ENCODE data around the gene COX4I1.

The COX4I1 gene

GRCh38 chr16:85768199-85768598, 31.3 kb upstream of the COX4I1 start:
- no peak for DNase-seq

DNA sequence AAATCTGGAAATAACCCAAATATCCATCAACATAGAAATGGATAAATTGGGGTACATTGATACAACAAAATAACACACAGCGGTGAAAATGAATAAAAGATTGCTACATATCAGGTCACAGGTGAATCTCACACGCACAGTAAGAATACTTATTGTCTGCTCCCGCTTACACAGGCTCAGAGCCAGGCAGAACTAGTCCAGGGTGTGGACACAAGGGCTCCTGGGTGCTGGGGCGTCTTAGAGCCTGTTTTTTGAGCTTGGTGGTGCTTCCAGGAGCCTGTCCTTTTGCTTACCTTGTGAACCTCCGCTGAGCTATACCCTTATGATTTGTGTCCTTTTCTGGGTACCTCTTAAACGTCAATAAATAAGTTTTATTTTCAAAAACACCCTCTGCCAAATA, 28.8 kb upstream of the COX4I1 start:
- DNase-seq = no peak

GRCh38 chr16:85773044-85773443, 26.5 kb upstream of the COX4I1 start:
- no peak for DNase-seq

- no peak for DNase-seq
Observed at GRCh38 chr16:85774136-85774535, 25.4 kb upstream of the COX4I1 start.

- no peak for DNase-seq
Observed at GRCh38 chr16:85774811-85775210, 24.7 kb upstream of the COX4I1 start.

- no peak for DNase-seq
Observed at GRCh38 chr16:85777583-85778310, 21.7 kb upstream of the COX4I1 start.

GRCh38 chr16:85778873-85779272, 20.6 kb upstream of the COX4I1 start:
- DNase-seq = no peak

- DNase-seq = no peak
Observed at GRCh38 chr16:85780281-85780680, 19.2 kb upstream of the COX4I1 start.

DNA sequence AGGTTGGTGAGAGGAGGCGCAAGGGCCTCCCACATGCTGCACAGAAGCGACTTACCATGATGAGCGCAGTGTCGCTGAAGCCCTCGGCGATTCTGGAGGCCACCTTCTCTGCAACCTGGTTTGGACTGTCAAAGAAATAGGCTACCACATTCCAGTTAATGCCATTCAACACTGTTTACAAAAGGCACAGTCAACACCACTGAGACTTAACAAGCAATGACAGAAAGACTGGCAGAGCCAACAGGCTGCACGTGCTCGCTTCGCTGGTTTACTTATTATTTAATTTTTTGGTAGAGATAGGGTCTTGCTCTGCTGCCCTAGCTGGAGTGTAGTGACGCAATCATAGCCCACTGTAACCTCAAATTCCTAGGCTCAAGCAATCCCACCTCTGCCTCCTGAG, 18.3 kb upstream of the COX4I1 start:
- no peak for DNase-seq

- no peak for DNase-seq
Observed at GRCh38 chr16:85781695-85782370, 17.7 kb upstream of the COX4I1 start.

DNA sequence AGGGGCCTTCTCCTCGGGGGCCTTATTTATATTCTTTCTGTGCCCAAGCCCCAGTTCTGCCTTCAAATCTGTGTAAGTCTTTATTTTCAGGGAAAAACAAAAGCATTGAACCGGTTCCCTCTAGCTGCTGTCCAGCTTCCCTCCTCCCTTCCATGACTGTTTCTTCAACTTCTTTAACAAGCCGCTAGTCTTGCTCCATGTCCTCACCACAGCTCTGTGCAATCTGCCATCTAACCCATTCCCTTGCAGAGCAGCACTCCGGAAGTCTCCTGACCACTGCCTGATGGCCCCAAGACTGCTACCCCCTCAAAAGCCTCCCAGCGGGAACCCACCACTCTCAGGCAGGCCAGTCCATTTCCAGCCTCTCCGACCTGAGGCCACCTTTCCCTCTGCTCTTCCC, 17.0 kb upstream of the COX4I1 start:
- DNase-seq = no peak

- no peak for DNase-seq
Observed at GRCh38 chr16:85783441-85783840, 16.1 kb upstream of the COX4I1 start.

GRCh38 chr16:85784813-85785212, 14.7 kb upstream of the COX4I1 start:
- no peak for DNase-seq

DNA sequence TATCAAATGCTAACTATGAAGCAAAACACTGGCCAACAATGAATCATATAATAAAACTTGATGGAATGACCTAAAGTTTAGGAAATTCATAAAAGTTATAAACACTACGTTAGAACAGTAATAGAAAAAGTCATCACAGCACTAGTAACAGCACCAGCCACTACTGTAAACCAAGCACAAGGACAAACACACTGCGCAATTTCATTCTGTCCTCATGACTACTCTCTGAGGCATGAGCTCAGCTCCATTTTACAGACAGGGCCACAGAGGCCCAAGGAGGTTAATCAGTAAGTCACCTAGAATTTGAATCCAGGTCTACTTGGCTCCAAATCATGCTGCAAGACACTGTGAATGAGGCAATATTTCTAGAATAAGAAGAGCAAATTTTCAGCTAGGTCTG, 13.6 kb upstream of the COX4I1 start:
- DNase-seq = no peak

DNA sequence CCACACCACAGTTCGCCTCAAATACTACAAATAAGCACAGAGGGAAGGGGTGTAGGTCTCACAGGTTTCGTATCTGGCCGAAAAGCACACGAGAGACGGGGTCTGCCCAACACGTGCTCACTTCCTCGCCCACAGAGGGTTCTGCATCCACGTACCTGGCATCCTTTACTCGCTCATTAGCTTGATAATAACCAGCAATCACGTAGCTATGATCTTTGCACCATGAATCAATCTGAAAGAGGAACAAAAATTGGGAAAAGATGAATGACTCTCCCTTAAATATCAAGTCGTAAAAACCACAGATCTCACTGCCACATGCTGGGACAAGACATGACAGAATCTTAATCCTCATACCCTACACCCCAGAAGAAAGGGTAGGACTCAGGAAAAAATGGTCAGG, 10.7 kb upstream of the COX4I1 start:
- no peak for DNase-seq

GRCh38 chr16:85789773-85790172, 9.7 kb upstream of the COX4I1 start:
- DNase-seq = no peak

GRCh38 chr16:85793662-85794298, 5.7 kb upstream of the COX4I1 start:
- no peak for DNase-seq

- no peak for DNase-seq
Observed at GRCh38 chr16:85794696-85795095, 4.8 kb upstream of the COX4I1 start.

DNA sequence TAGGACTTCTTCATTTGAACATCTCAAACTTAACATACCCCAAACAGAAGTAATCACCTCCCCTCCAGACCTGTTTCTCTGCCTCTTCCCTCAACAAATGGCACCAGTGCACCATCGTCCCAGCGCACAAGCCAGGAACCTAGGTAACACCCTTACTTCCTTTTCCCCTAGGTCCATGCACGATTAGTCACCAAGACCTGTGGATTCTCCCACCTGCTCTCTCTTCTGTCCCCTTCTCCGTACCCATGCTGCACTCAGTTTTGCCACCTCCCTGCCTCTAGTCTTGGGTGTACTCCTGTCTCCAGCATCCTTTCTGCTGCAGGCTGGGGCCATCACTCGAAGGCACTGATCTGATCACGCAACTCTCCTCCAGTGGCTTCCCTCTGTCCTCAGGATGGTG, 3.3 kb upstream of the COX4I1 start:
- DNase-seq = no peak

DNA sequence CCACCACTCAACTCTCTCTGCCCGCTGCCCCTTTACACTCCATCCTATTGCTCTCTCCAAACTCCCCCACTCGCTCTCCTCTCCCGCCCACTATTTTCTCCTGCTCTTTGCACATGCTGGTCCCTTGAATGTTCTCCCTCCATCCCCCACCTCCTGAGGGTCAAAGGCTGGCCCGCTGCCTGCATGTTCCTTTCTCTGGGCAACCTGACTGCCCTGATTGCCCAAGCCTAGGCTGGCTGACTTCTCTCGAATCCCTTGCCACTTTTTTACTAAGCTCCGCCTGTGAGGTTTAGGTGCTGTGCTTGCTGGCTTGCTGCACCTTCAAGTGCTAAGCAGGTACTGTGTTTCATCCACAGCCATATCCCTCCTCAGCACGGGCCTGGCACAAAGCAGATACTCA, 2.9 kb upstream of the COX4I1 start:
- DNase-seq = no peak

DNA sequence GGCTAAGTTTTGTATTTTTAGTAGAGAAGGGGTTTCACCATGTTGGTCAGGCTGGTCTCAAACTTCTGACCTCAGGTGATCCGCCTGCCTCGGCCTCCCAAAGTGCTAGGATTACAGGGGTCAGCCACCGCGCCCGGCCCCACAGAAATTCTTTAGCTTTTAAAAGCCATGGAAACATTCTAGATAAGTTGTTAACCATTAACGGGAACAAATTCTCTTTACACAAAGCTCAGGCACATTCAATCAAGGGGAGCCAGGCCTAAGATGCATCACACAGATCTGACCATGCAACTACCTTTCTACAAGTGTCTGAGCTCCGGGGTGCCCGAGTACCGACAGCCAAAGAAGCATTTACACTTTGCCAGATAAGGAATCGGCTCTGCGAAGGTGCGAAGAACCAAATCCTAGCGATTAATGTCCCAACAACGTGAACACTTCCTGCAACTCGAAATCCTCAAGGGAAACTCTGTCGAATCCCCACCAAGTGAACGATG, 1.2 kb upstream of the COX4I1 start:
- DNase-seq = no peak

DNA sequence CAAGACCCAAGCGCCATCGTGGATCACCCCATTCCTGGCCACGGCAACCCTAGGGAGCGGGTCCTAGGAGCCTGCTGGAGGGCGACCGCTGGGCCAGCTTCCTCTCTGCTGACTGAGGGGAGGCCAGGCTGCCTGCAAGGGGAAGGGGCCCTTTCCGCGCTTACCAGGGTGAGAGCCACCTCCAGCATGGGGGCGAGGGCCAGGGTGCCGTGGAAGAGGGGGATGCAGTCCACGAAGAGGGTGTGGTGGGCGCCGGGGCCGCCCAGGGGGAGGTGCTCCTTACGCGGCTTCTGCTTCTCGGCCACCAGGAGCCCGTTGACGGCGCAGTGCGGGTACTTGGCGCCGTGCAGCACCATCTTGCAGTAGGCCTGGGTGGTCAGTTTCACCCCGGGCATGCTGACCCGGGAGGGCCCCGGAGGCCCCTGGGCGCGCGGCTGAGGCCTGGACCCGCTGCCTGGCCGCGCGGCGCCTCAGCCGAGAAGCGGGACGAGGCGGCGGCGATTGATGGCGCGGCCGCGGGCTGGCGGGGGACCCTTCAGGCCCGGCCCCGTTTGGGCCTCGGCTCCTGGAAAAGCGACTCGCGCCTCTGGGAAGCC, 496 bp upstream of the COX4I1 start:
- peak; percentile 11 for DNase-seq

GRCh38 chr16:85800321-85800669, 800 bp downstream of the COX4I1 start:
- peak; percentile 17 for DNase-seq

DNA sequence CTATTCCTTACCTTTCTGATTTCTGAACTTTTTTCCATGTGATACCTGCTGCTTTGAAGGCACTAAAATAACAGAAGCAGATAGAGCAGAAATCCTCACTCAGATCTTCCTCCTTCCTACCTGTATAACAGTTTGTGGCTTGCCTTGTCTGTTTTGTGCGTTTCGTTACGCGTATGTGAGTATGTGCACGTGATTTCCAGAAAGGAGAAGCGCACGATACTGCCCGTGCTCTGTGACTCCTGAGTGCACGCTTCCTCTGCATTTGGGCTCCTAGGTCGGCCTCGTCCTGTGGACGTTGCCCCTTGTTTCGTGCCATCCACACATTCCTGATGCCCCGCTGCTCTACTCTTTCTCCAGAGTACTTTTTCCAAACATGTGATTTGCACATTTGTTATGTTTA, 4.1 kb downstream of the COX4I1 start:
- no peak for DNase-seq
